ENCODE data around the gene SSH2.

SSH2 gene

GRCh38 chr17:29719469-29719868 lies 210.6 kb downstream of the SSH2 start:
- no peak overlapping the region for H3K4me3 Mint-ChIP-seq
- no peaks in the 10 kb centered on the region for H3K27me3 Mint-ChIP-seq
- H3K36me3 Mint-ChIP-seq = peaks cover 12% of the 10 kb centered on the region
- H3K27ac Mint-ChIP-seq = no peak overlapping the region
- H3K4me1 Mint-ChIP-seq (ENCODE audit: low read depth) = peaks cover 88% of the 10 kb centered on the region
- no peaks in the 10 kb centered on the region for H3K9me3 Mint-ChIP-seq (ENCODE audit: low read depth)

- Mint-ChIP-seq H3K27ac (peak overlapping the region; percentile 9), H3K4me3 (no peak overlapping the region), H3K4me1 (ENCODE audit: low read depth) (peaks cover 91% of the 10 kb centered on the region), H3K27me3 (no peaks in the 10 kb centered on the region), H3K36me3 (peaks cover 12% of the 10 kb centered on the region), H3K9me3 (ENCODE audit: low read depth) (no peaks in the 10 kb centered on the region)
Measured at GRCh38 chr17:29718446-29719039, 211.5 kb downstream of the SSH2 start.

GRCh38 chr17:29717817-29718216 lies 212.2 kb downstream of the SSH2 start:
- H3K4me1 Mint-ChIP-seq (ENCODE audit: low read depth) = peaks cover 89% of the 10 kb centered on the region
- H3K4me3 Mint-ChIP-seq = peak overlapping the region; percentile 32
- no peaks in the 10 kb centered on the region for H3K27me3 Mint-ChIP-seq
- H3K27ac Mint-ChIP-seq = peak overlapping the region; percentile 64
- H3K36me3 Mint-ChIP-seq = peaks cover 12% of the 10 kb centered on the region
- no peaks in the 10 kb centered on the region for H3K9me3 Mint-ChIP-seq (ENCODE audit: low read depth)

GRCh38 chr17:29716566-29716965 lies 213.5 kb downstream of the SSH2 start:
- Mint-ChIP-seq H3K9me3 (ENCODE audit: low read depth) (no peaks in the 10 kb centered on the region), H3K27me3 (no peaks in the 10 kb centered on the region), H3K36me3 (peaks cover 11% of the 10 kb centered on the region), H3K27ac (peak overlapping the region; percentile 56), H3K4me3 (no peak overlapping the region), H3K4me1 (ENCODE audit: low read depth) (peaks cover 87% of the 10 kb centered on the region)

- no peak overlapping the region for H3K4me3 Mint-ChIP-seq
Measured at GRCh38 chr17:29715680-29716079, 214.3 kb downstream of the SSH2 start.

GRCh38 chr17:29714146-29714545 lies 215.9 kb downstream of the SSH2 start:
- H3K9me3 Mint-ChIP-seq (ENCODE audit: low read depth) = no peaks in the 10 kb centered on the region
- H3K36me3 Mint-ChIP-seq = peaks cover 17% of the 10 kb centered on the region
- H3K4me3 Mint-ChIP-seq = no peak overlapping the region
- peak overlapping the region; percentile 72 for H3K27ac Mint-ChIP-seq
- no peaks in the 10 kb centered on the region for H3K27me3 Mint-ChIP-seq
- H3K4me1 Mint-ChIP-seq (ENCODE audit: low read depth) = peaks cover 88% of the 10 kb centered on the region

More at GRCh38 chr17:29715680-29716079, 214.3 kb downstream of the SSH2 start:
- Mint-ChIP-seq H3K27ac (peak overlapping the region; percentile 61), H3K27me3 (no peaks in the 10 kb centered on the region), H3K4me1 (ENCODE audit: low read depth) (peaks cover 86% of the 10 kb centered on the region), H3K9me3 (ENCODE audit: low read depth) (no peaks in the 10 kb centered on the region), H3K36me3 (peaks cover 13% of the 10 kb centered on the region)

- Mint-ChIP-seq H3K27ac (peak overlapping the region; percentile 72), H3K27me3 (no peaks in the 10 kb centered on the region), H3K36me3 (peaks cover 17% of the 10 kb centered on the region), H3K4me3 (no peak overlapping the region), H3K4me1 (ENCODE audit: low read depth) (peaks cover 87% of the 10 kb centered on the region), H3K9me3 (ENCODE audit: low read depth) (no peaks in the 10 kb centered on the region)
Measured at GRCh38 chr17:29713626-29714025, 216.4 kb downstream of the SSH2 start.

- Mint-ChIP-seq H3K36me3 (peaks cover 8% of the 10 kb centered on the region), H3K27me3 (no peaks in the 10 kb centered on the region), H3K9me3 (ENCODE audit: low read depth) (no peaks in the 10 kb centered on the region), H3K4me1 (ENCODE audit: low read depth) (peaks cover 81% of the 10 kb centered on the region), H3K27ac (peak overlapping the region; percentile 50), H3K4me3 (no peak overlapping the region)
Measured at GRCh38 chr17:29711588-29712385, 218.2 kb downstream of the SSH2 start.

- no peaks in the 10 kb centered on the region for H3K27me3 Mint-ChIP-seq
- H3K4me3 Mint-ChIP-seq = no peak overlapping the region
- peaks cover 8% of the 10 kb centered on the region for H3K36me3 Mint-ChIP-seq
- no peaks in the 10 kb centered on the region for H3K9me3 Mint-ChIP-seq (ENCODE audit: low read depth)
- H3K4me1 Mint-ChIP-seq (ENCODE audit: low read depth) = peaks cover 78% of the 10 kb centered on the region
- peak overlapping the region; percentile 86 for H3K27ac Mint-ChIP-seq
Measured at GRCh38 chr17:29710891-29711418, 219.1 kb downstream of the SSH2 start.

GRCh38 chr17:29710520-29710884 lies 219.5 kb downstream of the SSH2 start:
- Mint-ChIP-seq H3K4me1 (ENCODE audit: low read depth) (peaks cover 78% of the 10 kb centered on the region), H3K36me3 (peaks cover 8% of the 10 kb centered on the region), H3K27me3 (no peaks in the 10 kb centered on the region), H3K27ac (peak overlapping the region; percentile 86), H3K4me3 (no peak overlapping the region), H3K9me3 (ENCODE audit: low read depth) (no peaks in the 10 kb centered on the region)

- peak overlapping the region; percentile 86 for H3K27ac Mint-ChIP-seq
- H3K4me3 Mint-ChIP-seq = no peak overlapping the region
- H3K36me3 Mint-ChIP-seq = peaks cover 8% of the 10 kb centered on the region
- no peaks in the 10 kb centered on the region for H3K9me3 Mint-ChIP-seq (ENCODE audit: low read depth)
- no peaks in the 10 kb centered on the region for H3K27me3 Mint-ChIP-seq
- peaks cover 78% of the 10 kb centered on the region for H3K4me1 Mint-ChIP-seq (ENCODE audit: low read depth)
Measured at GRCh38 chr17:29709866-29710519, 220.0 kb downstream of the SSH2 start.

- H3K4me1 Mint-ChIP-seq (ENCODE audit: low read depth) = peaks cover 75% of the 10 kb centered on the region
- peak overlapping the region; percentile 86 for H3K4me3 Mint-ChIP-seq
- peaks cover 12% of the 10 kb centered on the region for H3K36me3 Mint-ChIP-seq
- H3K27me3 Mint-ChIP-seq = no peaks in the 10 kb centered on the region
- H3K9me3 Mint-ChIP-seq (ENCODE audit: low read depth) = no peaks in the 10 kb centered on the region
- peak overlapping the region; percentile 98 for H3K27ac Mint-ChIP-seq
Measured at GRCh38 chr17:29707212-29707571, 222.8 kb downstream of the SSH2 start.

- no peaks in the 10 kb centered on the region for H3K27me3 Mint-ChIP-seq
- no peaks in the 10 kb centered on the region for H3K9me3 Mint-ChIP-seq (ENCODE audit: low read depth)
- peak overlapping the region; percentile 86 for H3K4me3 Mint-ChIP-seq
- peaks cover 65% of the 10 kb centered on the region for H3K4me1 Mint-ChIP-seq (ENCODE audit: low read depth)
- peak overlapping the region; percentile 98 for H3K27ac Mint-ChIP-seq
- H3K36me3 Mint-ChIP-seq = peaks cover 8% of the 10 kb centered on the region
Measured at GRCh38 chr17:29706045-29706431, 224.0 kb downstream of the SSH2 start.

GRCh38 chr17:29705386-29705785 lies 224.6 kb downstream of the SSH2 start:
- Mint-ChIP-seq H3K4me3 (peak overlapping the region; percentile 86), H3K36me3 (peaks cover 8% of the 10 kb centered on the region), H3K27me3 (no peaks in the 10 kb centered on the region), H3K4me1 (ENCODE audit: low read depth) (peaks cover 61% of the 10 kb centered on the region), H3K27ac (peak overlapping the region; percentile 98), H3K9me3 (ENCODE audit: low read depth) (no peaks in the 10 kb centered on the region)

- no peak overlapping the region for H3K4me3 Mint-ChIP-seq
- H3K36me3 Mint-ChIP-seq = peaks cover 16% of the 10 kb centered on the region
- peak overlapping the region; percentile 73 for H3K27ac Mint-ChIP-seq
- H3K27me3 Mint-ChIP-seq = no peaks in the 10 kb centered on the region
- no peaks in the 10 kb centered on the region for H3K9me3 Mint-ChIP-seq (ENCODE audit: low read depth)
- H3K4me1 Mint-ChIP-seq (ENCODE audit: low read depth) = peaks cover 31% of the 10 kb centered on the region
Measured at GRCh38 chr17:29699283-29699682, 230.7 kb downstream of the SSH2 start.
